ENCODE measurements around the gene MFSD2B. TPM values are rescaled to one million over a fixed set of nuclear protein-coding genes. Genes with fewer than 3 reads are reported as not detected.

The MFSD2B gene
- total and polyA plus RNA-seq, 2 donors (not counting 1 experiment from before 2014, with no cell fraction given), result 0.10 to 0.17 TPM

DNA sequence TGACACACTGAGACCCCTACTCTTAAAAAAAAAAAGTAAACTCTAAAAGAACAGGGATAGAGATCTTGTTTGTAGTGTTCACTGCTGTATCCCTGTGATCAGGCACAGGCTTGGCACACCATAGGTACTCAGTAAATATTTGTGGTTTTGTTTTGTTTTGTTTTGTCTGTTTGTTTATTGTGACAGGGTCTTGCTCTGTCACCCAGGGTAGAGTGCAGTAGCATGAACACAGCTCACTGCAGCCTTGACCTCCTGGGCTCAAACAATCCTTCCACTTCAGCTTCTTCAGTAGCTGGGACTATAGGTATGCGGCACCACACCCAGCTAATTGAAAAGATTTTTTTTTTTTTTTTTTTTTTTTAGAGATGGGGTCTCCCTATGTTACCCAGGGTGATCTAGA is 43.1 kb downstream of the MFSD2B start:
- no peak overlapping the region for H3K9ac ChIP-seq (ENCODE audit: insufficient read depth, low read length)
- no peaks in the 10 kb centered on the region for H3K9me3 ChIP-seq (ENCODE audit: control insufficient read depth, insufficient read depth, low read depth, low read length)
- TF ChIP-seq EZH2 (IDR thresholded peaks at IDR 0.05; ENCODE audit: low read length, missing control alignments), result no peak
- TF ChIP-seq CTCF (conservative IDR thresholded peaks at IDR 0.05 in 1 of 2, IDR thresholded peaks at IDR 0.05 in 1 of 2; ENCODE audit: low read depth in 1 of 2, low read length in 2 of 2), result no peak
- no peak overlapping the region for H2AFZ ChIP-seq (ENCODE audit: low read length)
- H3K79me2 ChIP-seq (ENCODE audit: control insufficient read depth, insufficient read depth, low read length), result no peaks in the 10 kb centered on the region
- DNase-seq (ENCODE audit: low read depth in 2 of 2), result no peak
- H3K4me2 ChIP-seq (ENCODE audit: extremely low read depth, insufficient read depth, low read length), result no peak overlapping the region
- peaks cover 2% of the 10 kb centered on the region for H3K4me1 ChIP-seq (ENCODE audit: control insufficient read depth, extremely low read depth, insufficient read depth, low read length)
- no peaks in the 10 kb centered on the region for H4K20me1 ChIP-seq (ENCODE audit: control insufficient read depth, extremely low read depth, insufficient read depth, low read length)
- no peaks in the 10 kb centered on the region for H3K36me3 ChIP-seq (ENCODE audit: control insufficient read depth, insufficient read depth, low read length)
- no peak overlapping the region for H3K4me3 ChIP-seq (replicated peaks in 1 of 4; ENCODE audit: control extremely low read depth in 1 of 4, insufficient read depth in 1 of 4, low read depth in 3 of 4, low read length in 4 of 4)
- no peak overlapping the region for H3K27ac ChIP-seq (ENCODE audit: insufficient read depth, low read length)
- no peaks in the 10 kb centered on the region for H3K27me3 ChIP-seq (ENCODE audit: control insufficient read depth, insufficient read depth, low read length)

- Histone ChIP-seq H3K27ac (ENCODE audit: insufficient read depth, low read length) (no peak overlapping the region), H3K9me3 (ENCODE audit: control insufficient read depth, insufficient read depth, low read depth, low read length) (no peaks in the 10 kb centered on the region)
- TF ChIP-seq CTCF (conservative IDR thresholded peaks at IDR 0.05 in 1 of 2, IDR thresholded peaks at IDR 0.05 in 1 of 2; ENCODE audit: low read depth in 1 of 2, low read length in 2 of 2) (no peak), EZH2 (IDR thresholded peaks at IDR 0.05; ENCODE audit: low read length, missing control alignments) (no peak)
Observed at GRCh38 chr2:24054366-24055010, 44.6 kb downstream of the MFSD2B start.

GRCh38 chr2:24055750-24056149 is 45.9 kb downstream of the MFSD2B start:
- H2AFZ ChIP-seq (ENCODE audit: low read length), result no peak overlapping the region
- TF ChIP-seq EZH2 (IDR thresholded peaks at IDR 0.05; ENCODE audit: low read length, missing control alignments) (no peak), CTCF (conservative IDR thresholded peaks at IDR 0.05 in 1 of 2, IDR thresholded peaks at IDR 0.05 in 1 of 2; ENCODE audit: low read depth in 1 of 2, low read length in 2 of 2) (no peak)
- no peaks in the 10 kb centered on the region for H4K20me1 ChIP-seq (ENCODE audit: control insufficient read depth, extremely low read depth, insufficient read depth, low read length)
- H3K36me3 ChIP-seq (ENCODE audit: control insufficient read depth, insufficient read depth, low read length), result no peaks in the 10 kb centered on the region
- H3K27ac ChIP-seq (ENCODE audit: insufficient read depth, low read length), result no peak overlapping the region
- no peak for DNase-seq (ENCODE audit: low read depth in 2 of 2)
- H3K4me2 ChIP-seq (ENCODE audit: extremely low read depth, insufficient read depth, low read length), result no peak overlapping the region
- no peaks in the 10 kb centered on the region for H3K79me2 ChIP-seq (ENCODE audit: control insufficient read depth, insufficient read depth, low read length)
- H3K9me3 ChIP-seq (ENCODE audit: control insufficient read depth, insufficient read depth, low read depth, low read length), result no peaks in the 10 kb centered on the region
- H3K9ac ChIP-seq (ENCODE audit: insufficient read depth, low read length), result no peak overlapping the region
- H3K4me3 ChIP-seq (replicated peaks in 1 of 4; ENCODE audit: control extremely low read depth in 1 of 4, insufficient read depth in 1 of 4, low read depth in 3 of 4, low read length in 4 of 4), result no peak overlapping the region
- H3K27me3 ChIP-seq (ENCODE audit: control insufficient read depth, insufficient read depth, low read length), result no peaks in the 10 kb centered on the region
- H3K4me1 ChIP-seq (ENCODE audit: control insufficient read depth, extremely low read depth, insufficient read depth, low read length), result no peaks in the 10 kb centered on the region

More at GRCh38 chr2:24054366-24055010, 44.6 kb downstream of the MFSD2B start:
- H3K27me3 ChIP-seq (ENCODE audit: control insufficient read depth, insufficient read depth, low read length), result no peaks in the 10 kb centered on the region
- no peak for DNase-seq (ENCODE audit: low read depth in 2 of 2)
- no peak overlapping the region for H2AFZ ChIP-seq (ENCODE audit: low read length)
- H3K4me2 ChIP-seq (ENCODE audit: extremely low read depth, insufficient read depth, low read length), result no peak overlapping the region
- no peaks in the 10 kb centered on the region for H3K79me2 ChIP-seq (ENCODE audit: control insufficient read depth, insufficient read depth, low read length)
- H3K9ac ChIP-seq (ENCODE audit: insufficient read depth, low read length), result no peak overlapping the region
- H3K4me3 ChIP-seq (replicated peaks in 1 of 4; ENCODE audit: control extremely low read depth in 1 of 4, insufficient read depth in 1 of 4, low read depth in 3 of 4, low read length in 4 of 4), result no peak overlapping the region
- no peaks in the 10 kb centered on the region for H3K4me1 ChIP-seq (ENCODE audit: control insufficient read depth, extremely low read depth, insufficient read depth, low read length)
- H3K36me3 ChIP-seq (ENCODE audit: control insufficient read depth, insufficient read depth, low read length), result no peaks in the 10 kb centered on the region
- no peaks in the 10 kb centered on the region for H4K20me1 ChIP-seq (ENCODE audit: control insufficient read depth, extremely low read depth, insufficient read depth, low read length)

Measured in fibroblast of lung (primary cell).